NCI-H524 (cell line): ENCODE measurements around the gene CARD11.
"Not testable (repeated sequence)": the region's sequence is repeated elsewhere in the genome, so short reads cannot be mapped to it uniquely, and the experiment has no call there.

Experiments
- DNase-seq, 2 experiments: peaks; one replicate each; lab custom pipeline; 2025; lab: John Stamatoyannopoulos, UW

Gene CARD11

GRCh38 chr7:3021224-3021623 lies 22.4 kb downstream of the CARD11 start:
- not testable (repeated sequence) for DNase-seq

GRCh38 chr7:3020416-3020815 lies 23.3 kb downstream of the CARD11 start:
- DNase-seq: no peak

GRCh38 chr7:3019801-3020200 lies 23.9 kb downstream of the CARD11 start:
- DNase-seq: no peak

- DNase-seq: no peak
These were observed 29.5 kb downstream of the CARD11 start for GRCh38 chr7:3013975-3014792.

- no peak for DNase-seq
These were observed 32.3 kb downstream of the CARD11 start for GRCh38 chr7:3011211-3011852.

GRCh38 chr7:3010161-3010560 lies 33.5 kb downstream of the CARD11 start:
- DNase-seq: no peak

- no peak for DNase-seq
These were observed 34.6 kb downstream of the CARD11 start for GRCh38 chr7:3009086-3009485.

- no peak for DNase-seq
These were observed 35.3 kb downstream of the CARD11 start for GRCh38 chr7:3008386-3008785.

GRCh38 chr7:3007696-3008095 lies 36.0 kb downstream of the CARD11 start:
- no peak for DNase-seq

GRCh38 chr7:3005257-3005656 lies 38.4 kb downstream of the CARD11 start:
- no peak for DNase-seq

- DNase-seq: no peak
These were observed 39.7 kb downstream of the CARD11 start for GRCh38 chr7:3003936-3004335.

GRCh38 chr7:3002631-3003030 lies 41.0 kb downstream of the CARD11 start:
- DNase-seq: no peak

GRCh38 chr7:3000566-3000965 lies 43.1 kb downstream of the CARD11 start:
- DNase-seq: no peak

GRCh38 chr7:2999078-2999500 lies 44.6 kb downstream of the CARD11 start:
- no peak for DNase-seq

GRCh38 chr7:2997014-2997413 lies 46.7 kb downstream of the CARD11 start:
- DNase-seq: peak in 1 of 2 experiments; percentile 48

- peak in 1 of 2 experiments; percentile 2 for DNase-seq
These were observed 47.5 kb downstream of the CARD11 start for GRCh38 chr7:2996141-2996540.

GRCh38 chr7:2993868-2994267 lies 49.8 kb downstream of the CARD11 start:
- no peak for DNase-seq

GRCh38 chr7:2993396-2993795 lies 50.3 kb downstream of the CARD11 start:
- no peak for DNase-seq

- no peak for DNase-seq
These were observed 52.7 kb downstream of the CARD11 start for GRCh38 chr7:2990949-2991470.

GRCh38 chr7:2986561-2986960 lies 57.1 kb downstream of the CARD11 start:
- DNase-seq: no peak

GRCh38 chr7:2985866-2986265 lies 57.8 kb downstream of the CARD11 start:
- DNase-seq: no peak

- DNase-seq: peak in 1 of 2 experiments; percentile 11
These were observed 59.6 kb downstream of the CARD11 start for GRCh38 chr7:2984091-2984490.

- DNase-seq: no peak
These were observed 60.1 kb downstream of the CARD11 start for GRCh38 chr7:2983586-2983985.
